HepG2 (cell line): ENCODE measurements around the gene RREB1. TPM values are rescaled to one million over a fixed set of nuclear protein-coding genes. Genes with fewer than 3 reads are reported as not detected.
A peak's percentile ranks its signal among the peaks of the same experiment; 100 is the strongest.

ENCODE experiments used
- AHR ChIP-seq: IDR thresholded peaks from 2 replicates; pipeline ENCODE4 v1.6.1; 2018; ENCODE audit warnings: missing genetic modification reagents, missing compliant biosample characterization
- FOXO1 ChIP-seq: sonication (generic); formaldehyde crosslinking; IDR thresholded peaks from 2 replicates; pipeline ENCODE4 v1.4.0; 2020; ENCODE audit warnings: missing genetic modification reagents
- HNRNPL ChIP-seq: fragments of 200-400 bp; formaldehyde crosslinking; IDR thresholded peaks from 2 replicates; pipeline ENCODE4 v1.6.1; 2017; ENCODE audit warnings: mild to moderate bottlenecking, low read depth, low read length
- KMT2B ChIP-seq: IDR thresholded peaks from 2 replicates; pipeline ENCODE4 v1.6.1; 2016; ENCODE audit warnings: missing genetic modification reagents, missing compliant biosample characterization
- LCORL ChIP-seq, 2 experiments: fragments of 450-650 bp in 1 of 2; sonication (generic) in 1 of 2; formaldehyde crosslinking in 1 of 2; IDR thresholded peaks; 2 replicates each; pipeline versions ENCODE4 v1.5.0 to v1.6.1; 2017 to 2020; ENCODE audit warnings: antibody characterized with exemption in 1 of 2, missing genetic modification reagents in 1 of 2
- MXD4 ChIP-seq: IDR thresholded peaks from 2 replicates; pipeline ENCODE4 v1.6.1; 2016; ENCODE audit warnings: mild to moderate bottlenecking, missing biosample characterization, missing genetic modification reagents
- NCOA2 ChIP-seq: sonication (generic); formaldehyde crosslinking; IDR thresholded peaks from 2 replicates; pipeline ENCODE4 v1.8.0; 2022; ENCODE audit warnings: inconsistent platforms
- NR2F6 ChIP-seq, 2 experiments: IDR thresholded peaks; 2 replicates each; pipeline ENCODE4 v1.6.1; 2016; ENCODE audit warnings: antibody characterized with exemption in 1 of 2, mild to moderate bottlenecking in 1 of 2
- RAD21 ChIP-seq: fragments of 450-650 bp; formaldehyde crosslinking; IDR thresholded peaks from 2 replicates; pipeline ENCODE4 v1.5.0; 2020; ENCODE audit warnings: mild to moderate bottlenecking
- WIZ ChIP-seq: sonication (generic); formaldehyde crosslinking; IDR thresholded peaks from 2 replicates; pipeline ENCODE4 v1.5.1; 2020; ENCODE audit warnings: mild to moderate bottlenecking, missing genetic modification reagents
- ZFYVE20 ChIP-seq: sonication (generic); formaldehyde crosslinking; IDR thresholded peaks from 2 replicates; pipeline ENCODE4 v1.8.0; 2023; ENCODE audit warnings: low read depth, mild to moderate bottlenecking, moderate library complexity, missing genetic modification reagents, borderline replicate concordance
- ZNF10 ChIP-seq: sonication (generic); formaldehyde crosslinking; IDR thresholded peaks from 2 replicates; pipeline ENCODE4 v1.4.0; 2020; ENCODE audit warnings: mild to moderate bottlenecking, low read depth, missing genetic modification reagents, borderline replicate concordance
- ZNF30 ChIP-seq: sonication (generic); formaldehyde crosslinking; IDR thresholded peaks from 2 replicates; pipeline ENCODE4 v1.5.0; 2020; ENCODE audit warnings: mild to moderate bottlenecking, missing genetic modification reagents
- ZNF570 ChIP-seq: sonication (generic); formaldehyde crosslinking; IDR thresholded peaks from 2 replicates; pipeline ENCODE4 v1.4.0; 2020; ENCODE audit warnings: mild to moderate bottlenecking, missing genetic modification reagents, borderline replicate concordance
- ZNF672 ChIP-seq: sonication (generic); formaldehyde crosslinking; IDR thresholded peaks from 2 replicates; pipeline ENCODE4 v1.8.1; 2022; ENCODE audit warnings: missing genetic modification reagents
- ZNF674 ChIP-seq: sonication (generic); formaldehyde crosslinking; IDR thresholded peaks from 2 replicates; pipeline ENCODE4 v1.5.0; 2020; ENCODE audit warnings: low read depth, mild to moderate bottlenecking, missing genetic modification reagents
- ZNF879 ChIP-seq: sonication (generic); formaldehyde crosslinking; IDR thresholded peaks from 2 replicates; pipeline ENCODE4 v1.8.1; 2023; ENCODE audit warnings: missing genetic modification reagents
- polyA plus RNA-seq, 8 experiments: library from polyadenylated mRNA; depleted of rRNA in 3 of 8; stranded (reverse) in 7 of 8; unstranded in 1 of 8; fragments of >200 nt; fragmentation: Illumina TruSeq in 4 of 8; extraction: Trizol in 4 of 8; gene quantifications; 2 replicates each; pipeline versions ENCODE4 v1.2.1 to v1.2.3, GENCODE V29; 2011 to 2016; ENCODE audit warnings: low read depth in 4 of 8, missing spikeins in 1 of 8, mixed read lengths in 1 of 8; ENCODE audit not compliant: insufficient read depth in 1 of 8
- total RNA-seq, 5 experiments: library from RNA; depleted of rRNA; stranded (reverse); fragments of >200 nt; fragmentation: Illumina TruSeq; extraction: Trizol; gene quantifications; 2 replicates each; pipeline ENCODE4 v1.2.3, GENCODE V29; 2016; ENCODE audit warnings: low read depth in 1 of 5
- TF ChIP-seq, protein P1 (sequence below): sonication (generic); formaldehyde crosslinking; IDR thresholded peaks from 2 replicates; pipeline ENCODE4 v1.4.0; 2020; ENCODE audit warnings: mild to moderate bottlenecking, low read depth, missing genetic modification reagents
- TF ChIP-seq, protein P2 (sequence below): sonication (generic); formaldehyde crosslinking; IDR thresholded peaks from 2 replicates; pipeline ENCODE4 v1.8.0; 2022; ENCODE audit warnings: mild to moderate bottlenecking, missing genetic modification reagents
- TF ChIP-seq, protein P3 (sequence below): sonication (generic); formaldehyde crosslinking; conservative IDR thresholded peaks from 2 replicates; pipeline ENCODE4 v1.4.0; 2020; ENCODE audit warnings: missing genetic modification reagents
- TF ChIP-seq, protein P4 (sequence below): sonication (generic); formaldehyde crosslinking; IDR thresholded peaks from 2 replicates; pipeline ENCODE4 v1.9.0; 2021; ENCODE audit warnings: missing genetic modification reagents, borderline replicate concordance

RREB1 gene
- total and polyA plus RNA-seq, 2 of the 13 experiments (the other 11 are each of a cell fraction or from before 2014, with no cell fraction given) = 6.1 to 23.2 TPM

DNA sequence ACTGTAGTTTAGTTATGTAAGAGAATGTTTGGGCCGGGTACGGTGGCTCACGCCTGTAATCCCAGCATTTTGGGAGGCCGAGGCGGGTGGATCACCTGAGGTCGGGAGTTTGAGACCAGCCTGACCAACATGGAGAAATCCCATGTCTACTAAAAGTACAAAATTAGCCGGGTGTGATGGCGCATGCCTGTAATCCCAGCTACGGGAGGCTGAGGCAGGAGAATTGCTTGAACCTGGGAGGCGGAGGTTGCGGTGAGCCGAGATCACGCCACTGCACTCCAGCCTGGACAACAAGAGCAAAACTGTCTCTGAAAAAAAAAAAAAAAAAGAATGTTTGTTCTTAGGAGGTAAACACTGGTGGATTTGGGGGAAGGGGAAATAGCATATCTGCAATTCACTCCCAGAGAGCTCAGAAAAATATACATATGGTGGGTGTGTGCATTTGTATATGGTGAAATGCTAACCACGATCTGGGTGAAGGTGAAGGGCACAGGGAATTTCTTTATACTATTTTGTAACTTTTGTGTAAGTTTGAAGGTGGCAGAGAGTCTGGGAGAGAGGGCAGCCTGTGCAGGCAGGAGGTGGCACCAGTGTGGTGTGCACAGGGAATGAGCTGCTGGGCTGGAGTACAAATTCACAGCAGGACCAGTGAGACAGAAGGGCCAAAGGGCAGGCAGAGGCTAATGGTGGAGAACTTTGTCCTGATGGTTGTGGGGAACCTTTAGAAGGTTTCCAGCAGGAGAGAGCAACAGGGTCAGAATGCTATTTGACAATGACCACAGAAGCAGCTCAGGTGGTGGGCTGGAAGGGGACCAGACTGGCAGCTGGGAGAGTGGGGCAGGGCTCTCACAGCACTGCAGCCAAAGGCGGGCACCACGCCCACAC, 162.8 kb downstream of the RREB1 start (continued):
- TF ChIP-seq ZFYVE20 (CRISPR knock-in tag) = no peak
- TF ChIP-seq FOXO1 (CRISPR knock-in tag) = peak; percentile 60; the same call in 1 of the 2 replicates
- peak; percentile 85 for TF ChIP-seq NR2F6 (IDR thresholded peaks at IDR 0.05)
- peak; percentile 92 for TF ChIP-seq NR2F6 (CRISPR knock-in tag; IDR thresholded peaks at IDR 0.05)
- no peak for TF ChIP-seq ZNF570 (CRISPR knock-in tag)
- no peak for TF ChIP-seq AHR (CRISPR knock-in tag)
- no peak for TF ChIP-seq ZNF30
- no peak for TF ChIP-seq ZNF672 (CRISPR knock-in tag)
- TF ChIP-seq ZNF10 (CRISPR knock-in tag) = no peak
- TF ChIP-seq, protein P1, sequence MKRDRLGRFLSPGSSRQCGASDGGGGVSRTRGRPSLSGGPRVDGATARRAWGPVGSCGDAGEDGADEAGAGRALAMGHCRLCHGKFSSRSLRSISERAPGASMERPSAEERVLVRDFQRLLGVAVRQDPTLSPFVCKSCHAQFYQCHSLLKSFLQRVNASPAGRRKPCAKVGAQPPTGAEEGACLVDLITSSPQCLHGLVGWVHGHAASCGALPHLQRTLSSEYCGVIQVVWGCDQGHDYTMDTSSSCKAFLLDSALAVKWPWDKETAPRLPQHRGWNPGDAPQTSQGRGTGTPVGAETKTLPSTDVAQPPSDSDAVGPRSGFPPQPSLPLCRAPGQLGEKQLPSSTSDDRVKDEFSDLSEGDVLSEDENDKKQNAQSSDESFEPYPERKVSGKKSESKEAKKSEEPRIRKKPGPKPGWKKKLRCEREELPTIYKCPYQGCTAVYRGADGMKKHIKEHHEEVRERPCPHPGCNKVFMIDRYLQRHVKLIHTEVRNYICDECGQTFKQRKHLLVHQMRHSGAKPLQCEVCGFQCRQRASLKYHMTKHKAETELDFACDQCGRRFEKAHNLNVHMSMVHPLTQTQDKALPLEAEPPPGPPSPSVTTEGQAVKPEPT (CRISPR knock-in tag) = no peak
- peak; percentile 53; the same call in 1 of the 2 replicates for TF ChIP-seq RAD21 (CRISPR knock-in tag)
- TF ChIP-seq ZNF879 (CRISPR knock-in tag) = no peak
- TF ChIP-seq, protein P2, sequence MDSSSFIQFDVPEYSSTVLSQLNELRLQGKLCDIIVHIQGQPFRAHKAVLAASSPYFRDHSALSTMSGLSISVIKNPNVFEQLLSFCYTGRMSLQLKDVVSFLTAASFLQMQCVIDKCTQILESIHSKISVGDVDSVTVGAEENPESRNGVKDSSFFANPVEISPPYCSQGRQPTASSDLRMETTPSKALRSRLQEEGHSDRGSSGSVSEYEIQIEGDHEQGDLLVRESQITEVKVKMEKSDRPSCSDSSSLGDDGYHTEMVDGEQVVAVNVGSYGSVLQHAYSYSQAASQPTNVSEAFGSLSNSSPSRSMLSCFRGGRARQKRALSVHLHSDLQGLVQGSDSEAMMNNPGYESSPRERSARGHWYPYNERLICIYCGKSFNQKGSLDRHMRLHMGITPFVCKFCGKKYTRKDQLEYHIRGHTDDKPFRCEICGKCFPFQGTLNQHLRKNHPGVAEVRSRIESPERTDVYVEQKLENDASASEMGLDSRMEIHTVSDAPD (CRISPR knock-in tag) = 0 out of 2 replicates have a peak, but pooled peaks have one; percentile 72
- peak; percentile 56; the same call in 1 of the 2 replicates for TF ChIP-seq KMT2B (CRISPR knock-in tag)
- no peak for TF ChIP-seq WIZ
- TF ChIP-seq NCOA2 (CRISPR knock-in tag) = no peak; the same call in 1 of the 2 replicates
- no peak for TF ChIP-seq LCORL (IDR thresholded peaks at IDR 0.05)
- TF ChIP-seq LCORL (CRISPR knock-in tag; IDR thresholded peaks at IDR 0.05) = peak; percentile 94
- TF ChIP-seq HNRNPL = peak; percentile 95
- TF ChIP-seq MXD4 (CRISPR knock-in tag) = 0 out of 2 replicates have a peak, but pooled peaks have one; percentile 47
- TF ChIP-seq, protein P3, sequence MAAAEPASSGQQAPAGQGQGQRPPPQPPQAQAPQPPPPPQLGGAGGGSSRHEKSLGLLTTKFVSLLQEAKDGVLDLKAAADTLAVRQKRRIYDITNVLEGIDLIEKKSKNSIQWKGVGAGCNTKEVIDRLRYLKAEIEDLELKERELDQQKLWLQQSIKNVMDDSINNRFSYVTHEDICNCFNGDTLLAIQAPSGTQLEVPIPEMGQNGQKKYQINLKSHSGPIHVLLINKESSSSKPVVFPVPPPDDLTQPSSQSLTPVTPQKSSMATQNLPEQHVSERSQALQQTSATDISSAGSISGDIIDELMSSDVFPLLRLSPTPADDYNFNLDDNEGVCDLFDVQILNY (CRISPR knock-in tag) = no peak
- TF ChIP-seq, protein P4, sequence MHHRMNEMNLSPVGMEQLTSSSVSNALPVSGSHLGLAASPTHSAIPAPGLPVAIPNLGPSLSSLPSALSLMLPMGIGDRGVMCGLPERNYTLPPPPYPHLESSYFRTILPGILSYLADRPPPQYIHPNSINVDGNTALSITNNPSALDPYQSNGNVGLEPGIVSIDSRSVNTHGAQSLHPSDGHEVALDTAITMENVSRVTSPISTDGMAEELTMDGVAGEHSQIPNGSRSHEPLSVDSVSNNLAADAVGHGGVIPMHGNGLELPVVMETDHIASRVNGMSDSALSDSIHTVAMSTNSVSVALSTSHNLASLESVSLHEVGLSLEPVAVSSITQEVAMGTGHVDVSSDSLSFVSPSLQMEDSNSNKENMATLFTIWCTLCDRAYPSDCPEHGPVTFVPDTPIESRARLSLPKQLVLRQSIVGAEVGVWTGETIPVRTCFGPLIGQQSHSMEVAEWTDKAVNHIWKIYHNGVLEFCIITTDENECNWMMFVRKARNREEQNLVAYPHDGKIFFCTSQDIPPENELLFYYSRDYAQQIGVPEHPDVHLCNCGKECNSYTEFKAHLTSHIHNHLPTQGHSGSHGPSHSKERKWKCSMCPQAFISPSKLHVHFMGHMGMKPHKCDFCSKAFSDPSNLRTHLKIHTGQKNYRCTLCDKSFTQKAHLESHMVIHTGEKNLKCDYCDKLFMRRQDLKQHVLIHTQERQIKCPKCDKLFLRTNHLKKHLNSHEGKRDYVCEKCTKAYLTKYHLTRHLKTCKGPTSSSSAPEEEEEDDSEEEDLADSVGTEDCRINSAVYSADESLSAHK = no peak
- no peak for TF ChIP-seq ZNF674 (CRISPR knock-in tag)
